HepG2 (cell line): ENCODE data around the gene RNF25. TPM values are rescaled to one million over a fixed set of nuclear protein-coding genes. Genes with fewer than 3 reads are reported as not detected.
A peak's percentile ranks its signal among the peaks of the same experiment; 100 is the strongest.

Experiments
- CEBPG ChIP-seq: IDR thresholded peaks from 2 replicates; pipeline ENCODE4 v1.6.1; 2016
- CTCF ChIP-seq: sonication (generic); formaldehyde crosslinking; IDR thresholded peaks from 2 replicates; pipeline ENCODE4 v1.5.0; 2020; ENCODE audit warnings: mild to moderate bottlenecking, missing genetic modification reagents, moderate library complexity
- FOXC1 ChIP-seq: sonication (generic); formaldehyde crosslinking; IDR thresholded peaks from 2 replicates; pipeline ENCODE4 v1.8.0; 2022; ENCODE audit warnings: mild to moderate bottlenecking, missing genetic modification reagents, borderline replicate concordance
- HMGXB4 ChIP-seq, 2 experiments: sonication (generic) in 1 of 2; formaldehyde crosslinking in 1 of 2; IDR thresholded peaks; 2 replicates each; pipeline versions ENCODE4 v1.4.0 to v1.6.1; 2018 to 2020; ENCODE audit warnings: missing genetic modification reagents in 2 of 2, borderline replicate concordance in 1 of 2, low read depth in 1 of 2, mild to moderate bottlenecking in 1 of 2, missing biosample characterization in 1 of 2
- IRF2 ChIP-seq: IDR thresholded peaks from 2 replicates; pipeline ENCODE4 v1.6.1; 2018; ENCODE audit warnings: missing genetic modification reagents, missing compliant biosample characterization
- ISX ChIP-seq: sonication (generic); formaldehyde crosslinking; conservative IDR thresholded peaks from 2 replicates; pipeline ENCODE4 v1.5.0; 2020; ENCODE audit warnings: missing genetic modification reagents
- PHF21A ChIP-seq: sonication (generic); formaldehyde crosslinking; IDR thresholded peaks from 2 replicates; pipeline ENCODE4 v1.5.0; 2020; ENCODE audit warnings: mild to moderate bottlenecking, missing genetic modification reagents
- PHF5A ChIP-seq: IDR thresholded peaks from one replicate; pipeline ENCODE4 v1.6.1; 2018; ENCODE audit warnings: low read depth, missing genetic modification reagents; ENCODE audit not compliant: unreplicated experiment
- SOX13 ChIP-seq, 3 experiments: fragments of 450-650 bp in 1 of 3; sonication (generic) in 1 of 3; formaldehyde crosslinking in 1 of 3; IDR thresholded peaks in 2 of 3; conservative IDR thresholded peaks in 1 of 3; 2 replicates each; pipeline versions ENCODE4 v1.5.0 to v1.6.1; 2016 to 2020; ENCODE audit warnings: antibody characterized with exemption in 1 of 3, mild to moderate bottlenecking in 1 of 3, missing compliant biosample characterization in 1 of 3, missing genetic modification reagents in 1 of 3, moderate library complexity in 1 of 3
- ZFP91 ChIP-seq: sonication (generic); formaldehyde crosslinking; IDR thresholded peaks from 2 replicates; pipeline ENCODE4 v1.9.0; 2022; ENCODE audit warnings: missing genetic modification reagents, mild to moderate bottlenecking, borderline replicate concordance
- ZNF646 ChIP-seq: sonication (generic); formaldehyde crosslinking; IDR thresholded peaks from 2 replicates; pipeline ENCODE4 v1.9.0; 2021; ENCODE audit warnings: mild to moderate bottlenecking, missing genetic modification reagents
- ZNF883 ChIP-seq: sonication (generic); formaldehyde crosslinking; IDR thresholded peaks from 2 replicates; pipeline ENCODE4 v1.5.1; 2020; ENCODE audit warnings: mild to moderate bottlenecking, missing genetic modification reagents; ENCODE audit errors: not compliant biosample characterization
- ZSCAN25 ChIP-seq: sonication (generic); formaldehyde crosslinking; IDR thresholded peaks from 2 replicates; pipeline ENCODE4 v1.8.0; 2022; ENCODE audit warnings: mild to moderate bottlenecking, missing genetic modification reagents
- polyA plus RNA-seq, 8 experiments: library from polyadenylated mRNA; depleted of rRNA in 3 of 8; stranded (reverse) in 7 of 8; unstranded in 1 of 8; fragments of >200 nt; fragmentation: Illumina TruSeq in 4 of 8; extraction: Trizol in 4 of 8; gene quantifications; 2 replicates each; pipeline versions ENCODE4 v1.2.1 to v1.2.3, GENCODE V29; 2011 to 2016; ENCODE audit warnings: low read depth in 4 of 8, missing spikeins in 1 of 8, mixed read lengths in 1 of 8; ENCODE audit not compliant: insufficient read depth in 1 of 8
- total RNA-seq, 5 experiments: library from RNA; depleted of rRNA; stranded (reverse); fragments of >200 nt; fragmentation: Illumina TruSeq; extraction: Trizol; gene quantifications; 2 replicates each; pipeline ENCODE4 v1.2.3, GENCODE V29; 2016; ENCODE audit warnings: low read depth in 1 of 5
- TF ChIP-seq, protein P1 (sequence below): IDR thresholded peaks from 2 replicates; pipeline ENCODE4 v1.6.1; 2012; ENCODE audit warnings: inconsistent platforms

The RNF25 gene
- total and polyA plus RNA-seq, 2 of the 13 experiments (the other 11 are each of a cell fraction or from before 2014, with no cell fraction given), result 37.0 to 87.6 TPM

DNA sequence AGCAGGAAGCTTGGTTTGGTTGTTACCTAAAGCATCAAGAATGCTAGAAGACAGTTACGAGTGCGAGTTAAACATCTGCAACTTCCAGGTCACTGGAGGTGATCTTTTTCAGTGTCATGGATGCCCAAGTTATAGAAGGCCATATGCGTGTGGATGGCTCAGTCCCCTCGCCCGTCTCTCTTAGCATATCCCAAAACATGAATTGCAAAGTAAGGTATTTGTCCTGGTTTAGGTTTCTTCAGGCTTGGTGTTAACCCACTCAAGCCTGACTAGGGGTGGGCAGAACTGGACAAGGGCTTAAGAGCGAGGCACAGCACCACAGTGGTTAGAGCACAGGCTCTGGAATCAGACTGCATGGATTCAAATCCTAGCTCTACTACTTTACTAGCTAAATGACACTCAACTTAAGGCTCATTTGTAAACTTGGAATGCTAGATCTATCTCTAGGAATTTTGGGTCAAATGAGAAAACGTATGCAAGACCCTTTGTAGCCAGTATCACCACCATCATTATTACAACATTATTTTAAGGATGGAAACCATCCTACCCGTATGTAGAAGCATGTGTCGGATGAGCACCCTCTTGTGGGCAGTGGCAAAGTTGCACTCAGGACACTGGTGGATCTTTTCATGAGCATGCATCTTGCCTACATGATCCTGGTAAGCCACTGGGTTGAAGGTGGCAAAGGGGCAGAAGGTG lies 23.6 kb downstream of the RNF25 start (continued):
- no peak for TF ChIP-seq ZNF646
- TF ChIP-seq, protein P1, sequence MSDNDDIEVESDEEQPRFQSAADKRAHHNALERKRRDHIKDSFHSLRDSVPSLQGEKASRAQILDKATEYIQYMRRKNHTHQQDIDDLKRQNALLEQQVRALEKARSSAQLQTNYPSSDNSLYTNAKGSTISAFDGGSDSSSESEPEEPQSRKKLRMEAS, result peak; percentile 24; the same call in 1 of the 2 replicates
- TF ChIP-seq PHF5A, result peak; percentile 56
- TF ChIP-seq ZSCAN25 (CRISPR knock-in tag), result 0 out of 2 replicates have a peak, but pooled peaks have one; percentile 21
- TF ChIP-seq IRF2 (CRISPR knock-in tag), result 0 out of 2 replicates have a peak, but pooled peaks have one; percentile 29
- 0 out of 4 replicates have a peak, but pooled peaks of 1 of the 2 experiments have one; percentile 39 for TF ChIP-seq HMGXB4 (CRISPR knock-in tag; IDR thresholded peaks at IDR 0.05; ENCODE audit: borderline replicate concordance in 1 of 2, low read depth in 1 of 2)
- no peak for TF ChIP-seq SOX13 (IDR thresholded peaks at IDR 0.05)
- no peak for TF ChIP-seq SOX13 (CRISPR knock-in tag; conservative IDR thresholded peaks at IDR 0.05 in 1 of 2, IDR thresholded peaks at IDR 0.05 in 1 of 2)
- no peak for TF ChIP-seq FOXC1 (CRISPR knock-in tag)
- TF ChIP-seq ZNF883 (CRISPR knock-in tag), result peak; percentile 70
- TF ChIP-seq ISX (CRISPR knock-in tag), result no peak
- peak; percentile 46; the same call in 1 of the 2 replicates for TF ChIP-seq ZFP91 (CRISPR knock-in tag)
- TF ChIP-seq CEBPG (CRISPR knock-in tag), result peak; percentile 35; the same call in 1 of the 2 replicates
- peak; percentile 22; the same call in 1 of the 2 replicates for TF ChIP-seq PHF21A
- TF ChIP-seq CTCF (CRISPR knock-in tag), result peak; percentile 95
